Liver (tissue), 9 donors: ENCODE results near the gene HNRNPA3. TPM values are rescaled to one million over a fixed set of nuclear protein-coding genes. Genes with fewer than 3 reads are reported as not detected.

Source experiments
- DNase-seq: peaks from one replicate; pipeline ENCODE4 v3.0.0-alpha.2; 2017; ENCODE audit warnings: low spot score
- H3K27ac ChIP-seq, 2 donors: one replicate each; pipeline ENCODE4 v1.7.0; 2013; ENCODE audit warnings: inconsistent platforms in 2 of 2, low read length in 2 of 2, control low read depth in 1 of 2, low read depth in 1 of 2, mild to moderate bottlenecking in 1 of 2
- H3K27me3 ChIP-seq, 4 donors: one replicate each; pipeline versions ENCODE4 v1.6.1 to v1.7.0; 2013; ENCODE audit warnings: low read length in 3 of 4, inconsistent platforms in 1 of 4, mild to moderate bottlenecking in 1 of 4, moderate library complexity in 1 of 4; ENCODE audit not compliant: control insufficient read depth in 4 of 4, insufficient read depth in 4 of 4
- H3K36me3 ChIP-seq, 4 donors: one replicate each; pipeline versions ENCODE4 v1.6.1 to v1.7.0; 2013; ENCODE audit warnings: low read length in 3 of 4, mild to moderate bottlenecking in 3 of 4, low read depth in 1 of 4, moderate library complexity in 1 of 4; ENCODE audit not compliant: control insufficient read depth in 4 of 4, insufficient read depth in 3 of 4
- H3K4me1 ChIP-seq, 4 donors: one replicate each; pipeline versions ENCODE4 v1.6.1 to v1.7.0; 2013; ENCODE audit warnings: low read length in 3 of 4, mild to moderate bottlenecking in 3 of 4, moderate library complexity in 1 of 4; ENCODE audit not compliant: control insufficient read depth in 4 of 4, insufficient read depth in 4 of 4
- H3K4me3 ChIP-seq, 3 donors: one replicate each; pipeline versions ENCODE4 v1.6.1 to v1.7.0; 2013; ENCODE audit warnings: low read length in 3 of 3, control low read depth in 1 of 3, low read depth in 1 of 3, mild to moderate bottlenecking in 1 of 3
- H3K9ac ChIP-seq, 2 donors: one replicate each; pipeline ENCODE4 v1.7.0; 2013; ENCODE audit warnings: low read length in 2 of 2, mild to moderate bottlenecking in 2 of 2, moderate library complexity in 2 of 2, control low read depth in 1 of 2, low read depth in 1 of 2
- H3K9me3 ChIP-seq, 4 donors: one replicate each; pipeline versions ENCODE4 v1.6.1 to v1.7.0; 2013; ENCODE audit warnings: low read length in 3 of 4; ENCODE audit not compliant: control insufficient read depth in 4 of 4
- ATF3 ChIP-seq: IDR thresholded peaks from 2 replicates; pipeline ENCODE4 v1.6.1; 2016; ENCODE audit warnings: antibody characterized with exemption
- CTCF ChIP-seq: fragments of 150-350 bp; IDR thresholded peaks from 2 replicates; pipeline ENCODE4 v1.5.1; 2017; ENCODE audit warnings: improper control_type of control experiment, low read depth, low read length; ENCODE audit not compliant: missing input control
- EGR1 ChIP-seq, 2 donors: IDR thresholded peaks; 2 replicates each; pipeline ENCODE4 v1.6.1; 2016 to 2018; ENCODE audit warnings: antibody characterized with exemption in 2 of 2, low read depth in 2 of 2
- FOXA1 ChIP-seq: IDR thresholded peaks from 2 replicates; pipeline ENCODE4 v1.6.1; 2016; ENCODE audit warnings: antibody characterized with exemption
- FOXA2 ChIP-seq: IDR thresholded peaks from 2 replicates; pipeline ENCODE4 v1.6.1; 2016; ENCODE audit warnings: antibody characterized with exemption
- GABPA ChIP-seq, 2 donors: IDR thresholded peaks in 1 of 2; conservative IDR thresholded peaks in 1 of 2; 2 replicates each; pipeline ENCODE4 v1.6.1; 2016; ENCODE audit warnings: antibody characterized with exemption in 2 of 2, mild to moderate bottlenecking in 1 of 2, moderate library complexity in 1 of 2
- HNF4A ChIP-seq, 2 donors: conservative IDR thresholded peaks; 2 replicates each; pipeline ENCODE4 v1.6.1; 2016; ENCODE audit warnings: antibody characterized with exemption in 2 of 2, mild to moderate bottlenecking in 2 of 2
- HNF4G ChIP-seq: IDR thresholded peaks from 2 replicates; pipeline ENCODE4 v1.6.1; 2016; ENCODE audit warnings: antibody characterized with exemption
- JUND ChIP-seq, 2 donors: IDR thresholded peaks; 2 replicates each; pipeline ENCODE4 v1.6.1; 2016; ENCODE audit warnings: antibody characterized with exemption in 2 of 2
- MAX ChIP-seq: IDR thresholded peaks from 2 replicates; pipeline ENCODE4 v1.6.1; 2016; ENCODE audit warnings: antibody characterized with exemption
- NR2F2 ChIP-seq: IDR thresholded peaks from 2 replicates; pipeline ENCODE4 v1.6.1; 2016; ENCODE audit warnings: antibody characterized with exemption
- RAD21 ChIP-seq, 2 donors: IDR thresholded peaks; 2 replicates each; pipeline ENCODE4 v1.6.1; 2016; ENCODE audit warnings: antibody characterized with exemption in 2 of 2, mild to moderate bottlenecking in 2 of 2
- REST ChIP-seq: IDR thresholded peaks from 2 replicates; pipeline ENCODE4 v1.6.1; 2016; ENCODE audit warnings: antibody characterized with exemption, mild to moderate bottlenecking
- RXRA ChIP-seq, 2 donors: IDR thresholded peaks; 2 replicates each; pipeline ENCODE4 v1.6.1; 2017 to 2018; ENCODE audit warnings: antibody characterized with exemption in 2 of 2, mild to moderate bottlenecking in 1 of 2
- SP1 ChIP-seq: IDR thresholded peaks from 2 replicates; pipeline ENCODE4 v1.6.1; 2018; ENCODE audit warnings: antibody characterized with exemption, mild to moderate bottlenecking
- TAF1 ChIP-seq: conservative IDR thresholded peaks from 2 replicates; pipeline ENCODE4 v1.6.1; 2016; ENCODE audit warnings: antibody characterized with exemption, mild to moderate bottlenecking
- YY1 ChIP-seq: IDR thresholded peaks from 2 replicates; pipeline ENCODE4 v1.6.1; 2016; ENCODE audit warnings: antibody characterized with exemption, mild to moderate bottlenecking
- ZBTB33 ChIP-seq: IDR thresholded peaks from 2 replicates; pipeline ENCODE4 v1.6.1; 2016; ENCODE audit warnings: antibody characterized with exemption
- WGBS: extraction: QIAGEN DNeasy Blood & Tissue Kit; methylation state at CpG from one replicate; pipeline ENCODE4 v1.1.7; 2013; 5-methylcytosine and 5-hydroxymethylcytosine counted together
- polyA plus RNA-seq, 2 donors: library from polyadenylated mRNA; stranded (reverse) in 1 of 2; unstranded in 1 of 2; fragments of 200-250 nt in 1 of 2; fragments of >200 nt in 1 of 2; fragmentation: Nextera tagmentation in 1 of 2; extraction: Ambion mirVana in 1 of 2; gene quantifications; one replicate each; pipeline versions ENCODE4 v1.2.1 to v1.2.3, GENCODE V29; 2013 to 2015
- total RNA-seq, 2 donors: library from RNA; depleted of rRNA; stranded (reverse); fragments of >200 nt; gene quantifications; one replicate each; pipeline ENCODE4 v1.2.3, GENCODE V29; 2014
- donor health status: healthy.
- donor health status: healthy.
- donor health status: healthy.
- donor health status: healthy.
- donor health status: healthy.

The HNRNPA3 gene
- total and polyA plus RNA-seq, 4 donors, result 22.9 to 72.5 (median 51.7) TPM

GRCh38 chr2:177242121-177242987 is 29.8 kb downstream of the HNRNPA3 start:
- Histone ChIP-seq H3K4me3 (no peak overlapping the region), H3K9me3 (no peaks in the 10 kb centered on the region), H3K9ac (peak overlapping the region in 1 of 2 donors; percentile 3), H3K36me3 (no peaks in the 10 kb centered on the region), H3K4me1 (peaks cover 12 to 63% (median 43%) of the 10 kb centered on the region in 4 donors), H3K27ac (peak overlapping the region; percentile 83 to 92), H3K27me3 (no peaks in the 10 kb centered on the region)
- 46% methylated on average over 5 of the region's 5 CpGs for WGBS
- no peak for DNase-seq
- TF ChIP-seq EGR1 (IDR thresholded peaks at IDR 0.05; ENCODE audit: low read depth in 2 of 2) (no peak), YY1 (peak; percentile 88), JUND (IDR thresholded peaks at IDR 0.05) (peak; percentile 49 to 76), ATF3 (peak; percentile 32), SP1 (peak; percentile 18), MAX (no peak)

- TF ChIP-seq YY1 (no peak), REST (no peak), NR2F2 (no peak), GABPA (IDR thresholded peaks at IDR 0.05 in 1 of 2, conservative IDR thresholded peaks at IDR 0.05 in 1 of 2) (no peak), RXRA (IDR thresholded peaks at IDR 0.05) (no peak), ZBTB33 (no peak), SP1 (no peak), JUND (IDR thresholded peaks at IDR 0.05) (no peak), CTCF (no peak), HNF4A (conservative IDR thresholded peaks at IDR 0.05) (no peak), ATF3 (no peak), HNF4G (no peak), EGR1 (IDR thresholded peaks at IDR 0.05; ENCODE audit: low read depth in 2 of 2) (no peak), RAD21 (IDR thresholded peaks at IDR 0.05) (no peak), TAF1 (no peak), FOXA1 (no peak), FOXA2 (no peak), MAX (no peak)
- Histone ChIP-seq H3K27me3 (no peaks in the 10 kb centered on the region), H3K36me3 (no peaks in the 10 kb centered on the region), H3K9ac (no peak overlapping the region), H3K4me3 (no peak overlapping the region), H3K9me3 (no peaks in the 10 kb centered on the region), H3K27ac (peak overlapping the region; percentile 83 to 92), H3K4me1 (peaks cover 12 to 66% (median 40%) of the 10 kb centered on the region in 4 donors)
- WGBS, result 96% methylated on average over 3 of the region's 3 CpGs
- no peak for DNase-seq
These were observed 30.5 kb downstream of the HNRNPA3 start for GRCh38 chr2:177243073-177243472.
